OCI-LY7 (cell line): ENCODE measurements around the gene MROH2A. TPM values are rescaled to one million over a fixed set of nuclear protein-coding genes. Genes with fewer than 3 reads are reported as not detected.

ENCODE experiments used
- BruUV-seq: library from RNA; stranded (reverse); fragments of 400-500 nt; replicated peaks from 2 replicates; lab custom pipeline; 2021; lab: Mats Ljungman, UMichigan
- CTCF ChIA-PET: fragments of 300-600 bp; sonication (Branson Sonifier 250); formaldehyde crosslinking; loops from one replicate; lab custom pipeline; 2022; ENCODE audit warnings: antibody characterized with exemption; ENCODE audit not compliant: unreplicated experiment; lab: Charles Lee
- POLR2A ChIA-PET: fragments of 300-600 bp; sonication (Branson Sonifier 250); formaldehyde crosslinking; loops from one replicate; lab custom pipeline; 2022; ENCODE audit warnings: antibody characterized with exemption; lab: Charles Lee
- DNase-seq: peaks from one replicate; pipeline ENCODE4 v3.0.0-alpha.2; 2015; ENCODE audit warnings: low spot score
- H2AFZ ChIP-seq: fragments of 200-600 bp; sonication (generic), shearing (Covaris generic); 2 replicates; pipeline ENCODE4 v1.6.1; 2014; ENCODE audit warnings: mild to moderate bottlenecking, antibody characterized with exemption, low read length, moderate library complexity
- H3K27ac ChIP-seq: fragments of 200-600 bp; sonication (generic); 2 replicates; pipeline ENCODE4 v1.5.1; 2014; ENCODE audit warnings: mixed run types, low read depth, mild to moderate bottlenecking, moderate library complexity, low read length, inconsistent platforms; ENCODE audit not compliant: poor library complexity, severe bottlenecking
- H3K36me3 ChIP-seq: fragments of 200-600 bp; sonication (generic); 2 replicates; pipeline ENCODE4 v1.6.1; 2014; ENCODE audit warnings: mild to moderate bottlenecking, antibody characterized with exemption, low read length, moderate library complexity, mixed read lengths; ENCODE audit not compliant: insufficient read depth
- H3K4me1 ChIP-seq: fragments of 200-600 bp; sonication (generic); 2 replicates; pipeline ENCODE4 v1.5.1; 2014; ENCODE audit warnings: mild to moderate bottlenecking, low read length; ENCODE audit not compliant: insufficient read depth, poor library complexity, severe bottlenecking
- H3K4me2 ChIP-seq: fragments of 200-600 bp; sonication (generic); 2 replicates; pipeline ENCODE4 v1.6.1; 2014; ENCODE audit warnings: mild to moderate bottlenecking, low read length
- H3K4me3 ChIP-seq: fragments of 200-600 bp; sonication (generic); 2 replicates; pipeline ENCODE4 v1.5.1; 2014; ENCODE audit warnings: mild to moderate bottlenecking, low read depth, low read length; ENCODE audit not compliant: poor library complexity, severe bottlenecking
- H3K79me2 ChIP-seq: fragments of 200-600 bp; sonication (generic); 2 replicates; pipeline ENCODE4 v1.6.1; 2016; ENCODE audit warnings: low read depth, mild to moderate bottlenecking, low read length, moderate library complexity, mixed read lengths; ENCODE audit not compliant: insufficient read depth
- H3K9me2 ChIP-seq: fragments of 200-600 bp; sonication (generic); 2 replicates; pipeline ENCODE4 v1.6.1; 2016; ENCODE audit warnings: mild to moderate bottlenecking, low read length, mixed read lengths; ENCODE audit not compliant: insufficient read depth
- H3K9me3 ChIP-seq: fragments of 200-600 bp; sonication (generic); 2 replicates; pipeline ENCODE4 v1.6.1; 2014; ENCODE audit warnings: mild to moderate bottlenecking, mixed run types, low read length, mixed read lengths
- H4K20me1 ChIP-seq: fragments of 200-600 bp; sonication (generic); 2 replicates; pipeline ENCODE4 v1.6.1; 2014; ENCODE audit warnings: mild to moderate bottlenecking, antibody characterized with exemption, low read length, moderate library complexity, mixed read lengths; ENCODE audit not compliant: insufficient read depth
- CTCF ChIP-seq: fragments of 200-600 bp; sonication (generic); conservative IDR thresholded peaks from 2 replicates; pipeline ENCODE4 v1.5.1; 2014; ENCODE audit warnings: mild to moderate bottlenecking, antibody characterized with exemption, low read length, moderate library complexity, mixed read lengths
- EZH2phosphoT487 ChIP-seq: fragments of 200-600 bp; sonication (generic); IDR thresholded peaks from 2 replicates; pipeline ENCODE4 v1.6.1; 2018; ENCODE audit warnings: low read depth, borderline replicate concordance, mild to moderate bottlenecking, mixed run types, antibody characterized with exemption, low read length, moderate library complexity, mixed read lengths
- intact Hi-C: fragments of 100-400 bp; cut with micrococcal nuclease; formaldehyde crosslinking; loops from one replicate; pipeline ENCODE4 v1.10.0; 2022; ENCODE audit not compliant: unreplicated experiment
- total RNA-seq, 2 experiments: library from RNA; depleted of rRNA in 1 of 2; stranded (reverse); fragments of >200 nt in 1 of 2; shearing (Covaris generic) in 1 of 2; gene quantifications; 2 replicates each; pipeline ENCODE4 v1.2.3, GENCODE V29; 2014 to 2022

Gene MROH2A
- total RNA-seq, 2 experiments from 2014 or later: not detected

- Histone ChIP-seq H3K27ac (no peak overlapping the region), H2AFZ (no peak overlapping the region), H3K4me2 (no peak overlapping the region), H3K9me2 (no peaks in the 10 kb centered on the region), H3K36me3 (peaks cover 17% of the 10 kb centered on the region), H3K79me2 (peaks cover 17% of the 10 kb centered on the region), H3K4me1 (peaks cover 13% of the 10 kb centered on the region), H4K20me1 (peaks cover 8% of the 10 kb centered on the region), H3K9me3 (peaks cover 8% of the 10 kb centered on the region; the same call in 1 of the 2 replicates), H3K4me3 (no peak overlapping the region)
- ChIA-PET CTCF (no interaction called here), POLR2A (interaction anchor here (0.7 to 1.1 kb wide), 2 partner anchors 87 to 345 kb away, joined by 3 read pairs; no protein-coding TSS in a partner anchor)
- intact Hi-C loops: loop anchor here (5.0 kb wide), 1 partner anchor 640 kb away; the partner anchor contains the start of gene ARL4C
- DNase-seq: peak; percentile 37
- TF ChIP-seq EZH2phosphoT487 (no peak), CTCF (peak; percentile 96)
- BruUV-seq: no TSS peak
Observed at GRCh38 chr2:233857511-233858141, 79.5 kb downstream of the MROH2A start.

GRCh38 chr2:233858331-233858730 is 80.2 kb downstream of the MROH2A start:
- no TSS peak for BruUV-seq
- POLR2A ChIA-PET: no interaction called here
- intact Hi-C loops: loop anchor here (5.0 kb wide), 1 partner anchor 639 kb away; the partner anchor contains the start of gene ARL4C

More at GRCh38 chr2:233858331-233858730, 80.2 kb downstream of the MROH2A start:
- Histone ChIP-seq H3K79me2 (peaks cover 10% of the 10 kb centered on the region), H3K9me3 (peaks cover 8% of the 10 kb centered on the region; the same call in 1 of the 2 replicates), H3K27ac (no peak overlapping the region), H3K4me2 (no peak overlapping the region), H3K4me3 (no peak overlapping the region), H3K4me1 (peaks cover 10% of the 10 kb centered on the region), H3K36me3 (peaks cover 10% of the 10 kb centered on the region), H2AFZ (no peak overlapping the region), H4K20me1 (peaks cover under 1% of the 10 kb centered on the region; the same call in 1 of the 2 replicates), H3K9me2 (no peaks in the 10 kb centered on the region)
- no peak for TF ChIP-seq CTCF
- no peak for TF ChIP-seq EZH2phosphoT487
- CTCF ChIA-PET: interaction anchor here (0.6 kb wide), 1 partner anchor 38 kb away, joined by 3 read pairs; no protein-coding TSS in a partner anchor
- no peak for DNase-seq
